K562 treated with DMSO at 1 percent for 48 hours (cell line): Measurements from ENCODE around the gene ENOX2. TPM values are rescaled to one million over a fixed set of nuclear protein-coding genes. Genes with fewer than 3 reads are reported as not detected.

Source experiments
- total RNA-seq: library from RNA; unstranded; fragments of 300-600 nt; gene quantifications from 2 replicates; pipeline ENCODE4 v1.2.3, GENCODE V29; 2022; ENCODE audit warnings: low replicate concordance; ENCODE audit errors: extremely low read depth

Gene ENOX2, protein sequence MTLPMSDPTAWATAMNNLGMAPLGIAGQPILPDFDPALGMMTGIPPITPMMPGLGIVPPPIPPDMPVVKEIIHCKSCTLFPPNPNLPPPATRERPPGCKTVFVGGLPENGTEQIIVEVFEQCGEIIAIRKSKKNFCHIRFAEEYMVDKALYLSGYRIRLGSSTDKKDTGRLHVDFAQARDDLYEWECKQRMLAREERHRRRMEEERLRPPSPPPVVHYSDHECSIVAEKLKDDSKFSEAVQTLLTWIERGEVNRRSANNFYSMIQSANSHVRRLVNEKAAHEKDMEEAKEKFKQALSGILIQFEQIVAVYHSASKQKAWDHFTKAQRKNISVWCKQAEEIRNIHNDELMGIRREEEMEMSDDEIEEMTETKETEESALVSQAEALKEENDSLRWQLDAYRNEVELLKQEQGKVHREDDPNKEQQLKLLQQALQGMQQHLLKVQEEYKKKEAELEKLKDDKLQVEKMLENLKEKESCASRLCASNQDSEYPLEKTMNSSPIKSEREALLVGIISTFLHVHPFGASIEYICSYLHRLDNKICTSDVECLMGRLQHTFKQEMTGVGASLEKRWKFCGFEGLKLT
- total RNA-seq, result not detected in 2 replicates

DNA sequence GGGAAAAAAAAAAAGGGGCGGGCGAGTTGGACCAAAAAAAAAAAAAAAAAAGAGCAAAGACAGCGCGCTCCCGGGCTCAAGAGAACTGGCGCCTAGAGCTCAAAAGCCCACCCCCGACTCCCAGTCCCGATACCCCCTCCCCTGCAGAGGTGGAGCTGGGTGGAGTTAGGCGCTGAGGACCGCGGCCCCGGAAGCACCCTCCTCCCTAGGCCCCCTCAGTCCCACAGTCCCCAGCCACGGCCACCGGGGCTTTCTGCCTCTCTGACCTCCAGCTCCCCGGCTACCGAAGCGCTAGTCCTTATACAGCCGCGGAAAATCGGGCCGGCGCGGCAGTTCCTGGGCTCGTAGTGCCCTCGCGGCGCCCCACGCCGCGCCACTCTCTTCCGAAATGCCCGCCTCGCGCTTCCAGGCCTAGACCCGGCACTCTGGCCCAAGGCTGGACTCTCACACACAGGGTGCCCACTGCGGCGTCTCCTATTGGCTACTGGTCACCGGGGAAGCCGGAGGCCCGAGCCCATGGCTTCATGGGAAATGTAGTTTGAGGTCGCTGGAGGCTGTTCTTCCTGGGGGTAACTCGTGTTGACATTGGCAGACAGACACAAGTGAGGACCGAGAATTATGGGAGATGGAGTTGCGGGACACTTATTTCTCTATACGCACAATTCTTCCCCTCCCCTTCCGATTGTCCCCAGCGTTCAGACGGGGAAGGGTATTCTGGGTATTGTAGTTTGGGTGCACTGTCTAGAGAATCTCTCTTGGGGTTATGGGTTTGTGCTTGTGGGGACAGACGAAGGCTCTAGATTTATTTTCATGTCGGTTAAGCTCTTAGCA is at the start of gene ENOX2:
Gene ENOX2 (minus strand): TSS at position 427 of the 831 bp plus-strand sequence. CDS start 199,993 bp downstream, outside the sequence.

Other genes starting within 250 kb of the ENOX2 start
- gene ARHGAP36, start 155.1 kb upstream of the ENOX2 start, total RNA-seq, result not detected in 2 replicates